Right hindlimb (tissue), 1 donor: ENCODE measurements around the gene RELN.
"Not testable (repeated sequence)": the region's sequence is repeated elsewhere in the genome, so short reads cannot be mapped to it uniquely, and the experiment has no call there.

Experiments used
- DNase-seq: peaks from one replicate; pipeline ENCODE4 v3.0.0-alpha.2; 2018

RELN gene

GRCh38 chr7:103824251-103824650, 165.2 kb downstream of the RELN start:
- no peak for DNase-seq

GRCh38 chr7:103823084-103823483, 166.4 kb downstream of the RELN start:
- no peak for DNase-seq

GRCh38 chr7:103821092-103821491, 168.4 kb downstream of the RELN start:
- no peak for DNase-seq

- DNase-seq = not testable (repeated sequence)
These were observed 173.5 kb downstream of the RELN start for GRCh38 chr7:103815972-103816371.

- DNase-seq = no peak
These were observed 175.5 kb downstream of the RELN start for GRCh38 chr7:103813970-103814369.

GRCh38 chr7:103811997-103812396, 177.5 kb downstream of the RELN start:
- DNase-seq = no peak

- DNase-seq = no peak
These were observed 178.2 kb downstream of the RELN start for GRCh38 chr7:103811290-103811689.

- no peak for DNase-seq
These were observed 179.2 kb downstream of the RELN start for GRCh38 chr7:103810112-103810744.

GRCh38 chr7:103809229-103809994, 180.0 kb downstream of the RELN start:
- no peak for DNase-seq

- no peak for DNase-seq
These were observed 184.1 kb downstream of the RELN start for GRCh38 chr7:103805346-103805745.

- no peak for DNase-seq
These were observed 185.8 kb downstream of the RELN start for GRCh38 chr7:103803631-103804030.

- no peak for DNase-seq
These were observed 190.2 kb downstream of the RELN start for GRCh38 chr7:103799298-103799697.

- no peak for DNase-seq
These were observed 191.7 kb downstream of the RELN start for GRCh38 chr7:103797647-103798307.

- no peak for DNase-seq
These were observed 193.0 kb downstream of the RELN start for GRCh38 chr7:103796327-103796962.

- no peak for DNase-seq
These were observed 193.7 kb downstream of the RELN start for GRCh38 chr7:103795787-103796186.

GRCh38 chr7:103795107-103795506, 194.4 kb downstream of the RELN start:
- no peak for DNase-seq

- DNase-seq = no peak
These were observed 195.0 kb downstream of the RELN start for GRCh38 chr7:103794424-103794823.

- DNase-seq = no peak
These were observed 195.8 kb downstream of the RELN start for GRCh38 chr7:103793614-103794013.

- DNase-seq = no peak
These were observed 197.6 kb downstream of the RELN start for GRCh38 chr7:103791894-103792293.

- not testable (repeated sequence) for DNase-seq
These were observed 202.4 kb downstream of the RELN start for GRCh38 chr7:103787041-103787440.

- no peak for DNase-seq
These were observed 204.7 kb downstream of the RELN start for GRCh38 chr7:103784646-103785286.

- DNase-seq = no peak
These were observed 208.0 kb downstream of the RELN start for GRCh38 chr7:103781409-103781808.

GRCh38 chr7:103780561-103780960, 208.9 kb downstream of the RELN start:
- not testable (repeated sequence) for DNase-seq
